ENCODE data around the gene HOXA9.

Gene HOXA9

GRCh38 chr7:27114881-27115220, 50.5 kb downstream of the HOXA9 start:
- H4K20me1 ChIP-seq, result no peaks in the 10 kb centered on the region
- no peak for TF ChIP-seq Cebpa-rat (IDR thresholded peaks at IDR 0.05)
- H3K36me3 ChIP-seq, result no peaks in the 10 kb centered on the region
- H3K9ac ChIP-seq, result no peak overlapping the region
- H3K9me3 ChIP-seq, result peaks cover 16% of the 10 kb centered on the region
- H3K4me2 ChIP-seq, result no peak overlapping the region
- H3K27me3 ChIP-seq, result no peaks in the 10 kb centered on the region
- H3K4me3 ChIP-seq, result no peak overlapping the region
- H3K27ac ChIP-seq, result no peak overlapping the region
- no peaks in the 10 kb centered on the region for H3K4me1 ChIP-seq

- H3K27me3 ChIP-seq, result no peaks in the 10 kb centered on the region
- no peak overlapping the region for H3K4me3 ChIP-seq
- H3K9me3 ChIP-seq, result peaks cover 19% of the 10 kb centered on the region
- H4K20me1 ChIP-seq, result no peaks in the 10 kb centered on the region
- no peaks in the 10 kb centered on the region for H3K36me3 ChIP-seq
- no peak overlapping the region for H3K27ac ChIP-seq
- no peak overlapping the region for H3K9ac ChIP-seq
- no peaks in the 10 kb centered on the region for H3K4me1 ChIP-seq
- H3K4me2 ChIP-seq, result no peak overlapping the region
- no peak for TF ChIP-seq Cebpa-rat (IDR thresholded peaks at IDR 0.05)
These were observed 51.2 kb downstream of the HOXA9 start for GRCh38 chr7:27113991-27114769.

GRCh38 chr7:27112955-27113949, 52.1 kb downstream of the HOXA9 start:
- no peaks in the 10 kb centered on the region for H3K27me3 ChIP-seq
- H3K4me1 ChIP-seq, result no peaks in the 10 kb centered on the region
- TF ChIP-seq Cebpa-rat (IDR thresholded peaks at IDR 0.05), result no peak
- H3K9me3 ChIP-seq, result peaks cover 28% of the 10 kb centered on the region
- no peaks in the 10 kb centered on the region for H4K20me1 ChIP-seq
- H3K4me3 ChIP-seq, result no peak overlapping the region
- H3K4me2 ChIP-seq, result no peak overlapping the region
- H3K9ac ChIP-seq, result no peak overlapping the region
- H3K27ac ChIP-seq, result no peak overlapping the region
- H3K36me3 ChIP-seq, result no peaks in the 10 kb centered on the region
